HTERT RPE-1 (cell line): Measurements from ENCODE around the gene MPV17L.
"Not testable (repeated sequence)": the region's sequence is repeated elsewhere in the genome, so short reads cannot be mapped to it uniquely, and the experiment has no call there.

Source experiments
- in situ Hi-C: fragments of 300-500 bp; cut with MboI; formaldehyde crosslinking; loops from 4 replicates; pipeline ENCODE4 v1.14.3; 2020; ENCODE audit warnings: low sequenced_read_pairs

Gene MPV17L

DNA sequence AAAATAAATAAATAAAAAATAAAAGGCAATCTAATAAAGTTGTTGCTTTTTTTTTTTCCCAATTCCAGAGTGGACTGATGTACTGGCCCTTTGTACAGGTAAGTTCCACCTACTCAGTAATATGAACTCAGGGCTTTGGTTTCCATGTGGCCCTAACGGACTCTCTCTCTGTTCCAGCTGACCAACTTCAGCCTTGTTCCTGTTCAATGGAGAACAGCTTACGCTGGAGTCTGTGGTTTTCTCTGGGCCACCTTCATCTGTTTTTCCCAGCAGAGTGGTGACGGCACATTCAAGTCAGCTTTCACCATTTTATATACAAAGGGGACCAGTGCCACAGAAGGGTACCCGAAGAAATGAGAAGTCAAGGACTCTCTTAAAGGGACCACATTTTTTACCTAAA is 12.2 kb downstream of the MPV17L start:
- in situ Hi-C loops = not testable (repeated sequence)

GRCh38 chr16:15409476-15409875 is 13.9 kb downstream of the MPV17L start:
- in situ Hi-C loops = not testable (repeated sequence)

DNA sequence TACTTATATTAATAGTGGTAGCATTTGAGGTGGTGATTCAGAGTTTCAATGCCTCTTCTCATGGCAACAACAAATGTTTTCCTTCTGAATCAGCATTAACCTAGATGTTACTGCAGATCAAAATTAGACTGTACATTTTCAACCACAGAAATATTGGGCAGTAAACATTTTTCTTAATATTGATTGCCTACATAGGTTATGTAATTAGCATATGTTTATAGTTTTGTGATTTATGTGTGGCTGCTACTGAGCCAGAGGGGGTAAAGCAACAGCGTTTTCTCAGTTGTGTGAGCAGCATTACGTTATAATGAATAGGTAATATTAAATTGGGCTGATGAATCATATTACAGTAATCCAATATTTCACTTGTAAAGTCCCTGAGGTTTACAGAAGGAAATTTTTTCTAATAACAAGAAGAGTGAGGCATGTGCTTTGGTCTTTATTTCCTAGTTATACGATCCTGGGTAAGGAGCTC is 20.0 kb downstream of the MPV17L start:
- in situ Hi-C loops = no loop called here

DNA sequence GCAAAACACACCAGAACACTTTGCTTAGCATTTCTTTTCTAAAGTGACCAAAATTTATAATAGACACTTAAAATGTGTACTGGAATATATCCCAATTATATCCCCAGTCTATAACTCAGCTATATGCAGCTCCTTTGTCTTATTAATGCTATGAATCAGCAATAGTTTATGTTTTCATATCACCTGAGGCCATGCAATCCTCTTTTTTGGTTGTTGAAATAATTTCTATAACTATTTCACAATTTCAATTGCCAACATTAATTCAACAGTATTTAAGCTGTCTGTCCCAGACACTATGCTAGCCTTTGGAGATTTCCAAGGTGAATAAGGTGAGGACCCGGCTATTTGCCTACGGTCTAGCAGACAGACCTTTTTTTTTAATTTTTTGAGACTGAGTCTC is 21.6 kb downstream of the MPV17L start:
- in situ Hi-C loops = no loop called here

DNA sequence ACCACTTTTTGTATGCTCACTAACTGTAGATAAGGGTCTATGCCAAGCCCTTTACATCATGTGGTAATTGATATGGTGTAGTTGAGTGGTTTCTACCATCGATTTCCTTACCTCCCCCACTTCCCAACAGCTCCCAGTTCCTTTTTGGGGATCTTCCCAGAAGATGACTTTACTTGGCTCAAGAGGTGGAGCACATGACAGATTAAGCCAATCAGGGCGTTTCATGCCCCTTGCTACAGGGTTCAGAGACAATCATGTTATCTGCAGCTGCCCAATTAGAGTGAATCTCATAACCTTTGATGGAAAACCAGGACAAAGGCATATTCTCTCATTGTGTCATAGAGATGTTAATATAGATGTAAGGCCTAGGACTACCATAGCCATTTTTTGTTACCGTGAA is 22.7 kb downstream of the MPV17L start:
- in situ Hi-C loops = no loop called here

- in situ Hi-C loops = not testable (repeated sequence)
Observed at GRCh38 chr16:15421696-15422095, 26.1 kb downstream of the MPV17L start.

DNA sequence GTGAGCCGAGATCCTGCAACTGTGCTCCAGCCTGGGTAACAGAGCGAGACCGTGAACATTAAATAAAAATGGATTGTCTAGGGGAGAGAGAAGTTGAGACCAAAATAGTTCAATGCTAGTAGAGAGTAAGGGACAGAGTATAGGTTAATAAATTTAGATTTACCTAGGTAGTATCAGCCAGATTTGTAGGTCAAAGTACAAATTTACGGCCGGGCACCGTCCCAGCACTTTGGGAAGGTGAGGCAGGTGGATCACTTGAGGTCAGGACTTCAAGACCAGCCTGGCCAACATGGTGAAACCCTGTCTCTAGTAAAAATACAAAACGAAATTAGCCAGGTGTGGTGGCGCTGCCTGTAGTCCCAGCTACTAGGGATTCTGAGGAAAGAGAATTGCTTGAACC is 26.7 kb downstream of the MPV17L start:
- in situ Hi-C loops = no loop called here

DNA sequence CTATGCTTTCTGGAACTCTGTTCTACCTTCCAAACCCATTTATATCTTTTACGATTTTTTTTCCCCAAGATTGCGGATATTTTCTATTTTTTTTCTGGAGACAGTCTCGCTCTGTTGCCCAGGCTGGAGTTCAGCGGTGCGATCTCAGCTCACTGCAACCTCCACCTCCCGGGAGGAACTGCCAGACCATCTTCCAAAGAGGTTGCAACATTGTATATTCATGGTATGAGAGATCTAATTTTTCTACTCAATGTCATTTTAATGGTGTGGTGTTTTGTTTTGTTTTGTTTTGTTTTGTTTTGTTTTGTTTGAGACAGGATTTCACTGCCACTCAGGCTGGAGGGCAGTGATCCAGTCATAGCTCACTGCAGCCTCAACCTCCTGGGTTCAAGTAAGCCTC is 30.3 kb downstream of the MPV17L start:
- in situ Hi-C loops = no loop called here

DNA sequence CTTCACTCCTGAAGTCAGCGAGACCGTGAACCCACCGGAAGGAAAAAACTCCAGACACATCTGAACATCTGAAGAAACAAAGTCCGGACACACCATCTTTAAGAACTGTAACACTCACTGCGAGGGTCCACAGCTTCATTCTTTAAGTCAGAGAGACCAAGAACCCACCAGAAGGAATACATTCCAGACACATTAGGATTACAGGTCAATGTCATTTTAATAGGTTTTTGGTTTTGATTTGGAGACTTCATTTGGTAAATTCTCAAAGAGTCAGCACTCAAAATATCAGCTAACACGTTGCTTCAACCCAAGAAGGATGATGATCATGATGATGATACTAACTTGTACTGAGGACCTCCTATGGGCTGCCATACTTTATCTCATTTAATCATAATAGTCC is 31.2 kb downstream of the MPV17L start:
- in situ Hi-C loops = no loop called here

- in situ Hi-C loops = no loop called here
Observed at GRCh38 chr16:15427648-15428239, 32.2 kb downstream of the MPV17L start.

DNA sequence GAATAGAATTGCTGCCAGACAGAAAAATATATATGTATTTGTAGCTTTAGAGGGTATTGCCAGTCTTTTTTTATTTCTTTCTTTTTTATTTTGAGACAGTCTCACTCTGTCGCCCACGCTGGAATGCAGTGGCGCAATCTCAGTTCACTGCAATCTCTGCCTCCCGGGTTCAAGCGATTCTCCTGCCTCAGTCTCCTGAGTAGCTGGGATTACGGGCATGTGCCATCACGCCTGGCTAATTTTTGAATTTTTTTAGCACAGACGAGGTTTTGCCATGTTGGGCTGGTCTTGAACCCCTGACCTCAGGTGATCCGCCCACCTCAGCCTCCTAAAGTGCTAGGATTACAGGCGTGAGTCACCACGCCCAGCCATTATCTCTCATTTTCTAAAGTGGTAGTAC is 35.3 kb downstream of the MPV17L start:
- in situ Hi-C loops = not testable (repeated sequence)

DNA sequence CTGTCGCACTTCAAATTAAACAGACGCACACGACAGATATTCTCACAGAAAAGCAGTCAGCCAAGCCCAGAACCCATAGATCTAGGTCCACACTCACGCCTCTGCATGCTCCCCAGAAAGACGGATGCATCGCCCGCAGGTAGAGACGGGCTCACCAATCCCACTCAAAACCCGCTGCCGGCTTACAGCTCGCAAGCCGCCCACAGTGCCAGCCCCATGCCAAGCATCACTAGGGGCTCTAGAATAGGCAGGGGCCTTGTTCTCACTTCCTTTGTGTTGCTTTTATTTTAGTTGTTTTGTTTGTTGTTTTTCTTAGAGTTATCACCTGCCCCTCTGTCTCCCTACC is 38.5 kb downstream of the MPV17L start:
- in situ Hi-C loops = no loop called here

DNA sequence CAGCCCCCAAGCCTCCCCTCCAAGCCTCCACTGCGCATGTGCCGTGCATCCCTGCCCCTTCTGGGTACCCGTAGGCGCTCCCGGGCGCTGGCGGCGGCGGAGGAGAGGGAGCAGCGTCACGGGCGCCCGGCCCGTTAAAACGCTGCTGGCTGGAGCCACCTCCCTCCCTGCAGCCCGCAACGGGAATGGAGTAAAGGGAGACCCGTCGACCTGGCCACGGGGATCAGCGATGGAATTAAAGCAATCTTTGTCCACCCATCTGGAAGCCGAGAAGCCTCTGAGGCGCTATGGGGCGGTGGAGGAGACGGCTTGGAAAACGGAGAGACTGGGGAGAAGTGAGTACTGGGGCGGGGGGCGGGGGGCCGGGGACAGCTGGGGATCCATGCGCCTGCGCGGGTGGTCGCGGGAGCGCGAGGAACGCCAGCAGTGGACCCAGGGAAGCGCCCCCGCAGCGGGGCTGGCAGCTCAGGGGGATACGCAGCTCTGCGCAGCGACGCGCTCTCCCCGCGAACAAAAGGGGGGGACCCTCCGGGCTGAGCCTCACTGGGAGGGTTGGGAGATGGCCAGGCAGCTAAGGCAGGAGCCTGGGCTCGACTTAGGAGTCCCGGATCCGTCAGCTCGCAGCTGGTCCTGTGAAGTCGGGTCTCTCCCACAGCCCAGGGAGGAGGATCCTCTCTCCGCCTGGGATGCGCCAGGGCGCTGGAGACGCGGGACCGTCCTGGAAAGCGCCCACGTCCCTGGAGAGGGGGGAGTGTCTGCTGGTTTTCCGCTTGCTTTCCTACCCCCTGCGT is 39.1 kb downstream of the MPV17L start, which contains the start of gene BMERB1:
TSS of gene BMERB1 (plus strand) at position 164 of the 791 bp plus-strand sequence. CDS start at position 230, 66 bp downstream.
- in situ Hi-C loops = no loop called here

GRCh38 chr16:15435216-15435864 is 39.8 kb downstream of the MPV17L start:
- in situ Hi-C loops = no loop called here

GRCh38 chr16:15439102-15439501 is 43.5 kb downstream of the MPV17L start:
- in situ Hi-C loops = no loop called here

GRCh38 chr16:15439521-15439920 is 44.0 kb downstream of the MPV17L start:
- in situ Hi-C loops = no loop called here

GRCh38 chr16:15440852-15441251 is 45.3 kb downstream of the MPV17L start:
- in situ Hi-C loops = no loop called here

DNA sequence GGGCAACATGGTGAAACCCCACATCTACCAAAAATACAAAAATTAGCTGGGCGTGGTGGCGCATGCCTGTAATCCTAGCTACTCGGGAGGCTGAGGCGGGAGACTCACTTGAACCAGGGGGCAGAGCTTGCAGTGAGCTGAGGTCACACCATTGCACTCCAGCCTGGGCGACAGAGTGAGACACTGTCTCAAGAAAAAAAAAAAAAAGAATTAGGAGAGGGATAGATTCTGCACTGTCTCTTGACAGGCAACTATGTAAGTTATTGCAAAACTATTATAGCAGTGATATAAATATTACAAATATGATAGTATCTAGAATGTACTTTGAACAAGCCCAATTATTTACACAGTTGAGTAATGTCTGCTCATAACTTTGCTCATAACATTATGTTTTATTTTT is 46.6 kb downstream of the MPV17L start:
- in situ Hi-C loops = not testable (repeated sequence)

GRCh38 chr16:15443753-15444152 is 48.2 kb downstream of the MPV17L start:
- in situ Hi-C loops = no loop called here

DNA sequence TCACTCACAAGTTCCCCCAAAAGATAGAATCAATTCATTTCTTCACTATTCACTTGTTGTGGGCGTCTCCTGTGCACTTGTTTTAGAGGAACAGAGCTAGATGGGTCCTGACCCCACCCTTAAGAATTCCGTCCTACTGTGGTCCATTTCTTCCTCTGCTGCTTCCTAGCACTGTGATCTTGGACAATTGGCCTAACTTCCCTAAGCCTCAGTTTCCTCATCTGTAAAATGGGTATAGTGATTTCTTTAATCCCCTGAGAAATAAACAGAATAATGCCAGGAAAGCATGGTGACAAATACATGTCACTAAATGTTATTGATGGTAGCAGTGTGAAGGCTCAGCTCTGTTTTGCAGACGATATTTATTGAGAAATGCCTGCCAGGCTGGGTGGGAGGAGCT is 48.7 kb downstream of the MPV17L start:
- in situ Hi-C loops = no loop called here

DNA sequence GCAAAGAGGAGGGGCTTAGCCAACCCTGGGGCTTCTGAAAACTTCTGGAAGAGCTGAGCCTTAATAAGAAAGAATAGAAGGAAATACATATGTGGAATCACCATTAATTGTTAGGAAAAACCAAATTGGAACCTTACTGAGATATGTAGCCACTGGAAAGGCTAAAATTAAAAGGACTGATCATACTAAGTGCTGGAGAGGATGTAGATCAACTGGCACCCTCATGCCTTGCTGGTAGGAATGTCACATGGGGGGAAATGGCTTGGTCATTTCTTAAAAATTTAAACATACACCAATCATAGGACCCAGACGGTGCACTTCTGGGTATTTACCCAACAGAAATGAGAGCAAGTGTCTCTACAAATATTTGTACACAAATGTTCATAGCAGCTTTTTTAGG is 49.9 kb downstream of the MPV17L start:
- in situ Hi-C loops = no loop called here

DNA sequence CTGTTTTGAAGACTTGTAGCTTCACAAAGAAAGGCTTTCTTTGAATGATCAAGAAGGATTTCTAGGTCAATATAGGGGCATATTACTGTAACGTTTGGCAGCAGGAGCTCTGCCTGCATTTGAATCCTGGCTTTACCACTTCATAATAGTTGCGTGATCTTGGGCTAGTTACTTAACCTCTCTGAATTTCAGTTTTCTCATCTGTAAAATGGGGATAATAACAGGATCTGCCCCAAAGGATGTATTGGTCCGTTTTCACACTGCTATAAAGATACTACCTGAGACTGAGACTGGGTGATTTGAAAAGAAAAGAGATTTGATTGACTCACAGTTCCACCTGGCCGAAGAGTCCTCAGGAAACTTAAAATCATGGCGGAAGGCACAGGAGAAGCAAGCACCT is 51.3 kb downstream of the MPV17L start:
- in situ Hi-C loops = no loop called here
